WERI-Rb-1 (cell line): ENCODE results near the gene ATP8A2.
A peak's percentile ranks its signal among the peaks of the same experiment; 100 is the strongest.

Experiments used
- DNase-seq: peaks from one replicate; pipeline ENCODE4 v3.0.0-alpha.2; 2020
- H3K27ac ChIP-seq: fragments of 250-450 bp; sonication (Bioruptor Pico); 2 replicates; pipeline ENCODE4 v1.5.1; 2020; ENCODE audit warnings: mild to moderate bottlenecking, moderate library complexity
- H3K27me3 ChIP-seq: fragments of 250-450 bp; sonication (Bioruptor Pico); 2 replicates; pipeline ENCODE4 v1.5.1; 2021; ENCODE audit warnings: mild to moderate bottlenecking, low read depth, moderate library complexity; ENCODE audit not compliant: insufficient read depth, severe bottlenecking
- H3K36me3 ChIP-seq: fragments of 250-450 bp; sonication (Bioruptor Pico); 2 replicates; pipeline ENCODE4 v1.5.1; 2020; ENCODE audit warnings: mild to moderate bottlenecking, moderate library complexity
- H3K4me3 ChIP-seq: 2 replicates; pipeline ENCODE4 v1.5.1; 2011; ENCODE audit warnings: low read depth, mild to moderate bottlenecking, control low read depth, low read length
- H3K9me3 ChIP-seq: fragments of 250-450 bp; sonication (Bioruptor Pico); 2 replicates; pipeline ENCODE4 v1.5.1; 2021; ENCODE audit warnings: mild to moderate bottlenecking, moderate library complexity; ENCODE audit not compliant: severe bottlenecking
- TF ChIP-seq, protein P1 (sequence below): IDR thresholded peaks from 2 replicates; pipeline ENCODE4 v1.5.1; 2011; ENCODE audit warnings: low read depth, mild to moderate bottlenecking, control low read depth, inconsistent platforms, low read length

Gene ATP8A2

GRCh38 chr13:25378528-25378927 lies 6.8 kb downstream of the ATP8A2 start:
- no peak overlapping the region for H3K4me3 ChIP-seq
- H3K27ac ChIP-seq: no peak overlapping the region; the same call in 1 of the 2 replicates
- DNase-seq: peak; percentile 37
- TF ChIP-seq, protein P1, sequence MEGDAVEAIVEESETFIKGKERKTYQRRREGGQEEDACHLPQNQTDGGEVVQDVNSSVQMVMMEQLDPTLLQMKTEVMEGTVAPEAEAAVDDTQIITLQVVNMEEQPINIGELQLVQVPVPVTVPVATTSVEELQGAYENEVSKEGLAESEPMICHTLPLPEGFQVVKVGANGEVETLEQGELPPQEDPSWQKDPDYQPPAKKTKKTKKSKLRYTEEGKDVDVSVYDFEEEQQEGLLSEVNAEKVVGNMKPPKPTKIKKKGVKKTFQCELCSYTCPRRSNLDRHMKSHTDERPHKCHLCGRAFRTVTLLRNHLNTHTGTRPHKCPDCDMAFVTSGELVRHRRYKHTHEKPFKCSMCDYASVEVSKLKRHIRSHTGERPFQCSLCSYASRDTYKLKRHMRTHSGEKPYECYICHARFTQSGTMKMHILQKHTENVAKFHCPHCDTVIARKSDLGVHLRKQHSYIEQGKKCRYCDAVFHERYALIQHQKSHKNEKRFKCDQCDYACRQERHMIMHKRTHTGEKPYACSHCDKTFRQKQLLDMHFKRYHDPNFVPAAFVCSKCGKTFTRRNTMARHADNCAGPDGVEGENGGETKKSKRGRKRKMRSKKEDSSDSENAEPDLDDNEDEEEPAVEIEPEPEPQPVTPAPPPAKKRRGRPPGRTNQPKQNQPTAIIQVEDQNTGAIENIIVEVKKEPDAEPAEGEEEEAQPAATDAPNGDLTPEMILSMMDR: no peak
- H3K27me3 ChIP-seq: no peaks in the 10 kb centered on the region
- H3K9me3 ChIP-seq: no peaks in the 10 kb centered on the region
- no peaks in the 10 kb centered on the region for H3K36me3 ChIP-seq

DNA sequence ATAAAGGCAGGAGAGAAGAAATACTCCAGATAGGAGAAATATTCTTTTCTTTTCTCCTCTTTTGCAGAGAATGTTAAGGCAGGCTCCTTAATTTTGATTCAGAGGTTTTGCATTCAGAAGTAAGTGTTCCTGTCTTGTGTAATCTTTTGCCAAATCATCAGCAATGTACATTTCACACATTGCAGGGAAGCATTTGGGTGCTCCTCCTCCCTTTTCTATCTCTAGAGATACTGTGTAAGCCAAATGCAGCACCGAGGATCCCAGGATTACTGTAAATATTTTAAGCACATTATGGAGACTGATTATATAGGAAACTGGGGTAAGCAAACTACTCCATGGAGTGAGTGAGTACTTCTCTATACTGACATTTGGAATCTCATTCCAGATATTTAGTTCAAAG lies 7.2 kb downstream of the ATP8A2 start:
- no peak for DNase-seq
- TF ChIP-seq, protein P1: no peak
- peak overlapping the region; percentile 16 for H3K4me3 ChIP-seq
- H3K27me3 ChIP-seq: no peaks in the 10 kb centered on the region
- H3K9me3 ChIP-seq: no peaks in the 10 kb centered on the region
- H3K27ac ChIP-seq: peak overlapping the region; percentile 12
- H3K36me3 ChIP-seq: no peaks in the 10 kb centered on the region

DNA sequence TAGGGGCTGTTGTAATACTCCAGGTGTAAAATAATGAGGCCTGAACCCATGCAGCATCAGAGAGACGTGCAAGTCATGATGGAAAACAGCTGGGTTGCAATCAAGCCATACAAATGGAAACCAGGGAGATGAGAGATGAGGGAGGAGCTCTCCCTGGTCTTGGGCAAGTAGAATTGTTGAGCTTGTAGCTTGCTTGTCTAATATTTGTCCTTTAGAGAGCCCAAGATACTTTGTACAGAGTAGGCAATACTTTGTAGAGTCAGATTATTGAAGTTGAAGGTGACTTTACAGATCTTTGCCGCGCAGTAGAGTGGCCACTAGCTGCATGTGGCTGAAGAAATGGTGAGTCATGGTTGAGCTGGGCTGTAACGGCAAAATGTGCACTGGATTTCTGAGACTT lies 8.3 kb downstream of the ATP8A2 start:
- Histone ChIP-seq H3K27ac (no peak overlapping the region), H3K27me3 (no peaks in the 10 kb centered on the region), H3K9me3 (no peaks in the 10 kb centered on the region), H3K4me3 (no peak overlapping the region), H3K36me3 (no peaks in the 10 kb centered on the region)
- no peak for DNase-seq
- TF ChIP-seq, protein P1: no peak

DNA sequence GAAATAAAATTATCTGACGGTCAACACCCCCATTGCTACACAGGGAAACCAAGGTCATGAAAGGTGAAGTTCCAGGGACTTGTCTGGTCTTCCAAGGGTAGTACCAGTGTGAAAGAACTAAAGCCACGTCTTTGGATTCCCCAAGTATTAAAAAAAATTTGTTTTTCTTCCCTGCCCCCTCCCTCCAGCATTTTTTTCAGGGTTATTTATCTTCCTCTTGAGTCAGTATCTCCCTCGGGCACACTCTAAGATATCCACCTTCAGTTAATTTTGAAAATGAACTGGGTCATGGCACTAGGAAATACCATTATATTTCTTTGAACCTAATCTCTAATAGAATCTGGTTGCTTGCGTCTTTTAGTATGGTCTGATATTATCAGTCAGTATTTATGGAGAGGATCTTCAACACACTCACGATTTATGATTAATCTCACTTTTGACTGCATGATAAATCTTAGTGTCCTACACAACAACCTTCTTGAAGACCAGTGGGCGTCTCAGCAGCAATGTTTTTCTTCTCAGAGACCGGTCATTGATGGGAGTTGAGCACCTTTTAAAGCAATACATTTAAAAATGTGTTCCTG lies 9.1 kb downstream of the ATP8A2 start:
- Histone ChIP-seq H3K27me3 (no peaks in the 10 kb centered on the region), H3K27ac (no peak overlapping the region), H3K36me3 (no peaks in the 10 kb centered on the region), H3K9me3 (no peaks in the 10 kb centered on the region), H3K4me3 (no peak overlapping the region)
- no peak for DNase-seq
- TF ChIP-seq, protein P1: no peak

GRCh38 chr13:25384758-25385410 lies 13.1 kb downstream of the ATP8A2 start:
- H3K27ac ChIP-seq: no peak overlapping the region
- DNase-seq: no peak
- no peak overlapping the region for H3K4me3 ChIP-seq
- TF ChIP-seq, protein P1: no peak
- no peaks in the 10 kb centered on the region for H3K36me3 ChIP-seq
- no peaks in the 10 kb centered on the region for H3K9me3 ChIP-seq
- no peaks in the 10 kb centered on the region for H3K27me3 ChIP-seq

DNA sequence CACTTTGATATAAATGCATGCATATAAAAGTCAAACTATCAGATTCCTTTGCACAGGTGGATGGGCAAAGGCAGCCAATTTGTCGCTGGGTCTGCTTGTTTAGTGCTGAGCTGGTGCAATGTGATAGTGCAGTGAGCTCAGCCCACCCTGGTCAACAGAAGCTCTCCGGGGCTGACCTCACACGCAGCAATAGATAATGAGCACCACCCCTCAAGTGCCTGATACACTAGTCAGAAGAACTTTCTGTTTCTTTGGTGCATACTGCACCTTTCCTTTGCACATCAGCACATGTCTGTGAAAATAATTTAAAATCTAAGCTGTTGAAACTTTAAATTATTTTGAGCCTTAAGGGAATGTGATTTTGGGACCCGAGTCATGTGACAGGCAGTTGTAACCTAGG lies 20.2 kb downstream of the ATP8A2 start:
- no peak for DNase-seq
- Histone ChIP-seq H3K4me3 (no peak overlapping the region), H3K27me3 (no peaks in the 10 kb centered on the region), H3K36me3 (no peaks in the 10 kb centered on the region), H3K9me3 (no peaks in the 10 kb centered on the region), H3K27ac (no peak overlapping the region)
- TF ChIP-seq, protein P1: no peak
